ENCODE results near the gene ITPKB.

DNA sequence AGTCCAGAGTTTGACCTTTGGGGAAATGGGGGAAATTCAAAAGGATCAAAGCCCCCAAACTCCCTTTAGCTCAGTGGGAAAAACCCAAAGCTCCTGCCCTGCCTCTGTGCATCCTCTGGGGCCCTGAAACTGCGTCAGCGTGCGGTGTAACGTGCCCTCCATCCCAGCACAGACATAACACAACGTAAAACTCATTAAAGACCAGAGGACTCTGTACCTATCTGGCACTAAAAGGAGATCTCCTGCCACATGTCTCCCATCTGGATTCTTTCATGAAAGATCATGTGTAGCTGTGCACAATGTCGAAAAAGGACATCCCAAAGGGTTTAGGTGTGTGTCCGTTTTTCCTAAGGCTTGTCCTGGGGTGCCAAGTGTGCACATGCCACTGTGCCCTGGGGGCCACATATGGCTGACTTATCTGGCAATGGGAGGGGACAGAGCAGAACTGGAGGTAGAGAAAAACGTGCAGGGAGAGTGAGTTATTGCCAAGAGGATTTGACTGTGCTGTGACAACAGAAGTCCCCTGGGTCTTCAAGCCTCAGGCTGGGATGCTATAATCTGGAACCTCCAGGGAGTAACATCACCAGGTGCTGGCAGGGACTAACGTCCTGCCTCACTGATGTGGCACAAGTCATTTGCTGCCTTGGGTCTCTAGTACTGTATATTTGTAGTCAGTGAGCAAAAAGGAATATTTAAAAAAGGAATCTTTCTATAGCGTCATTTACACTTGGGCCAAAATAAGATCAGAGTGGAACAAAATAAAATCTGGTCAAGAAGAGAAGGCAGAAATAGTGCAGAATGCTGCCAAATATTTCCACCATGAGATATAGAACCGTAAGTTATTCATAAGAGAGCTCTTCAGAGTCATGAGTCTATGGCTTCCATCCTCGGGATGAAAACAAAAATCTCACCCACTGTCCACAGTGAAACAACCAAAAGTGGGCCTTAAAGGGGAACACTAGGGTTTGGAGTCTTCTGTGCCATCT, 52.3 kb downstream of the ITPKB start:
- TF ChIP-seq, protein P1, sequence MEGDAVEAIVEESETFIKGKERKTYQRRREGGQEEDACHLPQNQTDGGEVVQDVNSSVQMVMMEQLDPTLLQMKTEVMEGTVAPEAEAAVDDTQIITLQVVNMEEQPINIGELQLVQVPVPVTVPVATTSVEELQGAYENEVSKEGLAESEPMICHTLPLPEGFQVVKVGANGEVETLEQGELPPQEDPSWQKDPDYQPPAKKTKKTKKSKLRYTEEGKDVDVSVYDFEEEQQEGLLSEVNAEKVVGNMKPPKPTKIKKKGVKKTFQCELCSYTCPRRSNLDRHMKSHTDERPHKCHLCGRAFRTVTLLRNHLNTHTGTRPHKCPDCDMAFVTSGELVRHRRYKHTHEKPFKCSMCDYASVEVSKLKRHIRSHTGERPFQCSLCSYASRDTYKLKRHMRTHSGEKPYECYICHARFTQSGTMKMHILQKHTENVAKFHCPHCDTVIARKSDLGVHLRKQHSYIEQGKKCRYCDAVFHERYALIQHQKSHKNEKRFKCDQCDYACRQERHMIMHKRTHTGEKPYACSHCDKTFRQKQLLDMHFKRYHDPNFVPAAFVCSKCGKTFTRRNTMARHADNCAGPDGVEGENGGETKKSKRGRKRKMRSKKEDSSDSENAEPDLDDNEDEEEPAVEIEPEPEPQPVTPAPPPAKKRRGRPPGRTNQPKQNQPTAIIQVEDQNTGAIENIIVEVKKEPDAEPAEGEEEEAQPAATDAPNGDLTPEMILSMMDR (IDR thresholded peaks at IDR 0.05): no peak
- TF ChIP-seq POLR2A (IDR thresholded peaks at IDR 0.05): no peak
